HL-60 (cell line): ENCODE measurements around the gene FAM72A.
"Not testable (repeated sequence)": the region's sequence is repeated elsewhere in the genome, so short reads cannot be mapped to it uniquely, and the experiment has no call there.

ENCODE experiments used
- CTCF ChIP-seq: IDR thresholded peaks from one replicate; pipeline ENCODE4 v1.5.1; 2011; ENCODE audit warnings: low read length, control low read depth, inconsistent platforms; ENCODE audit not compliant: insufficient read depth
- POLR2AphosphoS5 ChIP-seq: IDR thresholded peaks from 2 replicates; pipeline ENCODE4 v1.6.1; 2012; ENCODE audit warnings: low read depth

DNA sequence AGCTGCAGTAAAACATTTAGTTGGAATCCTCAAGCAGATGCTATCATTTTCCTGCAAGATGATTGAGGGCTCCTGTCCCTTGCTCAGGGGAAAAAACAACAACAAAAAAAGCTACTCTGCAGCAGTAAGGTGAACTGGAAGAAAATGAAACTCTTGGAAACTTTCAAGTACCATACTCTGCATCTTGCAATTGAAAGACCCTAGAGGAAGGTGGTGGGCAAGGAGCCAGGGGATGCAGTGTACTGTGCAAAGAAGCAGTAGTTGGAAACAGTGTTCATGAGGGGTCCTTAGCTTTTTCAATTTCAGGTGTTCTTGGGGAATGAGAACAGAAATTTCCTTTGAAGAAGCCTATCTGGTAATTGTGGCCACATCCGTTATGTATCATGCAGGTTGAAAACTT, 8.2 kb upstream of the FAM72A start:
- TF ChIP-seq CTCF, POLR2AphosphoS5: not testable (repeated sequence)
